ENCODE results near the gene OR52B6. TPM values are rescaled to one million over a fixed set of nuclear protein-coding genes. Genes with fewer than 3 reads are reported as not detected.
"Not testable (repeated sequence)": the region's sequence is repeated elsewhere in the genome, so short reads cannot be mapped to it uniquely, and the experiment has no call there.

OR52B6 gene
- not detected for polyA plus RNA-seq

GRCh38 chr11:5580577-5580976, at the start of gene OR52B6:
OR52B6 (plus strand) TSS chr11:5580877; CDS start chr11:5580877, 0 bp downstream.
- 91 to 95% (median 91%) methylated on average over 8 of the region's 8 CpGs for WGBS, 3 donors
- no peak within 1 kb of the TSS for H3K27ac ChIP-seq (ENCODE audit: low read depth, low read length)

- no peak overlapping the region for H3K27ac ChIP-seq (ENCODE audit: low read depth, low read length)
- 63 to 81% (median 78%) methylated on average over 2 of the region's 2 CpGs for WGBS, 3 donors
Measured at GRCh38 chr11:5531053-5531831, 49.4 kb upstream of the OR52B6 start.

GRCh38 chr11:5534046-5534445, 46.6 kb upstream of the OR52B6 start:
- H3K27ac ChIP-seq (ENCODE audit: low read depth, low read length): no peak overlapping the region
- 55 to 86% (median 81%) methylated on average over 1 of the region's 1 CpG for WGBS, 3 donors

- no peak overlapping the region for H3K27ac ChIP-seq (ENCODE audit: low read depth, low read length)
Measured at GRCh38 chr11:5536482-5536881, 44.2 kb upstream of the OR52B6 start.

GRCh38 chr11:5541427-5541826, 39.2 kb upstream of the OR52B6 start:
- H3K27ac ChIP-seq (ENCODE audit: low read depth, low read length): no peak overlapping the region
- 28 to 68% (median 40%) methylated on average over 1 of the region's 1 CpG for WGBS, 3 donors

- no peak overlapping the region for H3K27ac ChIP-seq (ENCODE audit: low read depth, low read length)
- 66 to 92% (median 87%) methylated on average over 3 of the region's 3 CpGs for WGBS, 3 donors
Measured at GRCh38 chr11:5546457-5546856, 34.2 kb upstream of the OR52B6 start.

- whole genome bisulfite sequencing, 3 donors: 93 to 96% (median 95%) methylated on average over 1 of the region's 1 CpG
- H3K27ac ChIP-seq (ENCODE audit: low read depth, low read length): no peak overlapping the region
Measured at GRCh38 chr11:5547982-5548381, 32.7 kb upstream of the OR52B6 start.

- H3K27ac ChIP-seq (ENCODE audit: low read depth, low read length): no peak within 1 kb of the TSS
- 51 to 62% (median 55%) methylated on average over 1 of the region's 1 CpG for WGBS, 3 donors
Measured at GRCh38 chr11:5548440-5548839, 32.2 kb upstream of the OR52B6 start, which contains the start of gene OR52H1. OR52H1 (minus strand) TSS chr11:5548540; CDS start chr11:5545505, 3,035 bp downstream.

GRCh38 chr11:5550440-5551095, 30.1 kb upstream of the OR52B6 start:
- H3K27ac ChIP-seq (ENCODE audit: low read depth, low read length): no peak overlapping the region
- WGBS, 3 donors: 64 to 76% (median 73%) methylated on average over 5 of the region's 5 CpGs

- no peak overlapping the region for H3K27ac ChIP-seq (ENCODE audit: low read depth, low read length)
Measured at GRCh38 chr11:5553343-5553742, 27.3 kb upstream of the OR52B6 start.

GRCh38 chr11:5556596-5557188, 24.0 kb upstream of the OR52B6 start:
- whole genome bisulfite sequencing, 3 donors: 56% methylated on average over 3 of the region's 3 CpGs
- no peak overlapping the region for H3K27ac ChIP-seq (ENCODE audit: low read depth, low read length)

- H3K27ac ChIP-seq (ENCODE audit: low read depth, low read length): no peak overlapping the region
- 26 to 62% (median 61%) methylated on average over 3 of the region's 3 CpGs for whole genome bisulfite sequencing, 3 donors
Measured at GRCh38 chr11:5557751-5558150, 22.9 kb upstream of the OR52B6 start.

GRCh38 chr11:5564259-5565019, 16.2 kb upstream of the OR52B6 start:
- no peak overlapping the region for H3K27ac ChIP-seq (ENCODE audit: low read depth, low read length)
- 37 to 86% (median 49%) methylated on average over 1 of the region's 1 CpG for WGBS, 3 donors

GRCh38 chr11:5574654-5575053, 6.0 kb upstream of the OR52B6 start:
- 89 to 92% (median 92%) methylated on average over 2 of the region's 2 CpGs for WGBS, 3 donors
- no peak overlapping the region for H3K27ac ChIP-seq (ENCODE audit: low read depth, low read length)

- H3K27ac ChIP-seq (ENCODE audit: low read depth, low read length): no peak overlapping the region
- WGBS, 3 donors: 71 to 79% (median 77%) methylated on average over 4 of the region's 4 CpGs
Measured at GRCh38 chr11:5575152-5575551, 5.5 kb upstream of the OR52B6 start.

GRCh38 chr11:5577101-5577500, 3.6 kb upstream of the OR52B6 start:
- H3K27ac ChIP-seq (ENCODE audit: low read depth, low read length): no peak overlapping the region

- H3K27ac ChIP-seq (ENCODE audit: low read depth, low read length): no peak overlapping the region
- WGBS, 3 donors: 78 to 83% (median 81%) methylated on average over 4 of the region's 4 CpGs
Measured at GRCh38 chr11:5581014-5581413, 337 bp downstream of the OR52B6 start.

GRCh38 chr11:5584458-5584857, 3.8 kb downstream of the OR52B6 start:
- 72 to 92% (median 88%) methylated on average over 5 of the region's 5 CpGs for WGBS, 3 donors
- not testable (repeated sequence) for H3K27ac ChIP-seq (ENCODE audit: low read depth, low read length)

GRCh38 chr11:5589906-5590305, 9.2 kb downstream of the OR52B6 start:
- H3K27ac ChIP-seq (ENCODE audit: low read depth, low read length): not testable (repeated sequence)
- WGBS, 3 donors: 95 to 98% (median 97%) methylated on average over 22 to 31 of the region's 31 CpGs
